GM21737 (cell line): ENCODE results near the gene CFAP61.

Experiments
- ATAC-seq: cut with Tn5 transposase; IDR thresholded peaks from one replicate; pipeline ENCODE4 v1.9.1; 2021; ENCODE audit warnings: mild to moderate bottlenecking, moderate library complexity; ENCODE audit not compliant: unreplicated experiment

The CFAP61 gene

GRCh38 chr20:20363434-20363798 is 311.1 kb downstream of the CFAP61 start:
- no peak for ATAC-seq

- ATAC-seq, result no peak
Observed at GRCh38 chr20:20363799-20364592, 311.7 kb downstream of the CFAP61 start.

- ATAC-seq, result no peak
Observed at GRCh38 chr20:20364593-20365479, 312.5 kb downstream of the CFAP61 start.

- no peak for ATAC-seq
Observed at GRCh38 chr20:20365480-20366161, 313.3 kb downstream of the CFAP61 start.

- no peak for ATAC-seq
Observed at GRCh38 chr20:20366551-20366875, 314.2 kb downstream of the CFAP61 start.

DNA sequence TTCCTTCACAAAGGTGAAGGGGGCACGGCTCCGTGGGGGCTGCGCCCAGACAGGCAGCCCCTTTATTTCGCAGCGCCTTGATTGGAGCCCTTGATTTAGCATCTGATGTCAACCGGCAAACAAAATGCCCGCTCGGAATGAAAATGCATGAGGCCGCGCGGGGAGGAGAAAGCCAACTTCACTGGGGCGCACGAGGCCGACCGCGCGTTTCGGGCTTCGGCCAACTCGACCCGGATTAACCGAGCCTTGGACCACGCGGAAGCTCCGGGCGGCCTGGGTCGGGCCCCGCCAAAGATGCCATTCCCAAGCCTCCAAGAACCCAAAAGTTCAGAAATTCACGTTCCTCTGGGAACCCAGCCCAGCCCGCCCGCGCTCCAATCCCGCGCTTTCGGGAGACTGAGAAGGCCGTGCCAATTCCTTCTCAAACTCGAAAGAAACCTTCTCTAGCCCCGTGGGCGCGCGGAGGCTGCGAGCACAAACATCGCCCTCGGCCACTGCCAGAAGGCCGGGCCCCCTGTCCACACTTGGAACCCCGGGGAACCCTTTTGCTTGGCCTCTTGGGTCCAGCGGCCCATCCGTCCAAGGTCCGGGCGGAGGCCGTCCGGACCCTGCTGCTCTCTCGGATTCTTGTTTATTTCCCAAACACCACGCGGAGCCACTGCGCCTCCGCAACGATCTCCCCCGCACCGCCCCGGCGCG is 314.7 kb downstream of the CFAP61 start:
- no peak for ATAC-seq

GRCh38 chr20:20367575-20368417 is 315.5 kb downstream of the CFAP61 start, which contains the start of gene INSM1:
TSS of gene INSM1 (plus strand) at chr20:20368104. CDS start at chr20:20368268, 164 bp downstream.
- ATAC-seq, result no peak

DNA sequence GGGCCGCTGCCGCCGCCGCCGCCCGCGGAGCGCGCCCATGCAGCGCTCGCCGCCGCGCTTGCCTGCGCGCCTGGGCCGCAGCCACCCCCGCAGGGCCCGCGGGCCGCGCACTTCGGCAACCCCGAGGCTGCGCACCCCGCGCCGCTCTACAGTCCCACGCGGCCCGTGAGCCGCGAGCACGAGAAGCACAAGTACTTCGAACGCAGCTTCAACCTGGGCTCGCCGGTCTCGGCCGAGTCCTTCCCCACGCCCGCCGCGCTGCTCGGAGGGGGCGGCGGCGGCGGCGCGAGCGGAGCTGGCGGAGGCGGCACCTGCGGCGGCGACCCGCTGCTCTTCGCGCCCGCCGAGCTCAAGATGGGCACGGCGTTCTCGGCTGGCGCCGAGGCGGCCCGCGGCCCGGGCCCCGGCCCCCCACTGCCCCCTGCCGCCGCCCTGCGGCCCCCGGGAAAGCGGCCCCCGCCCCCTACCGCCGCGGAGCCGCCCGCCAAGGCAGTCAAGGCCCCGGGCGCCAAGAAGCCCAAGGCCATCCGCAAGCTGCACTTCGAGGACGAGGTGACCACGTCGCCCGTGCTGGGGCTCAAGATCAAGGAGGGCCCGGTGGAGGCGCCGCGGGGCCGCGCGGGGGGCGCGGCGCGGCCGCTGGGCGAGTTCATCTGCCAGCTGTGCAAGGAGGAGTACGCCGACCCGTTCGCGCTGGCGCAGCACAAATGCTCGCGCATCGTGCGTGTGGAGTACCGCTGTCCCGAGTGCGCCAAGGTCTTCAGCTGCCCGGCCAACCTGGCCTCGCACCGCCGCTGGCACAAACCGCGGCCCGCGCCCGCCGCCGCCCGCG is 316.3 kb downstream of the CFAP61 start:
- no peak for ATAC-seq

DNA sequence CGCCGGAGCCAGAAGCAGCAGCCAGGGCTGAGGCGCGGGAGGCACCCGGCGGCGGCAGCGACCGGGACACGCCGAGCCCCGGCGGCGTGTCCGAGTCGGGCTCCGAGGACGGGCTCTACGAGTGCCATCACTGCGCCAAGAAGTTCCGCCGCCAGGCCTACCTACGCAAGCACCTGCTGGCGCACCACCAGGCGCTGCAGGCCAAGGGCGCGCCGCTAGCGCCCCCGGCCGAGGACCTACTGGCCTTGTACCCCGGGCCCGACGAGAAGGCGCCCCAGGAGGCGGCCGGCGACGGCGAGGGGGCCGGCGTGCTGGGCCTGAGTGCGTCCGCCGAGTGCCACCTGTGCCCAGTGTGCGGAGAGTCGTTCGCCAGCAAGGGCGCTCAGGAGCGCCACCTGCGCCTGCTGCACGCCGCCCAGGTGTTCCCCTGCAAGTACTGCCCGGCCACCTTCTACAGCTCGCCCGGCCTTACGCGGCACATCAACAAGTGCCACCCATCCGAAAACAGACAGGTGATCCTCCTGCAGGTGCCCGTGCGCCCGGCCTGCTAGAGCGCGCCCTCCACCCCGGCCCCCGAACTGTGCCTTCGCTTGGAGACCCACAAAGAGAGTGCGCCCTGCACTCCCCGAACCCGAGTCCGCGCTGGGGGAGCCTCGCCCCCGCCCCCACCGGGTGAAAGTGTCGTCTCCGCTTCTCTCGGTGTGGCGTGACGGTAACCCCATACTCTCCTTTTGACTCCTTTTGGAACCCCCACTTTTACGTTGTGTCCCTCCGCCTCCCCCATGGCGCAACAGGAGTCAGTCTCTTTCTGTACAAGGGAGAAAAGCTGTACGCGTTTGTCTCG is 317.1 kb downstream of the CFAP61 start:
- no peak for ATAC-seq

- ATAC-seq, result no peak
Observed at GRCh38 chr20:20370094-20370575, 317.8 kb downstream of the CFAP61 start.

- ATAC-seq, result no peak
Observed at GRCh38 chr20:20371083-20371482, 318.8 kb downstream of the CFAP61 start.

GRCh38 chr20:20371681-20372080 is 319.3 kb downstream of the CFAP61 start:
- ATAC-seq, result no peak

GRCh38 chr20:20373091-20373571 is 320.8 kb downstream of the CFAP61 start:
- no peak for ATAC-seq

GRCh38 chr20:20375862-20376261 is 323.5 kb downstream of the CFAP61 start:
- ATAC-seq, result no peak

GRCh38 chr20:20386192-20386591 is 333.9 kb downstream of the CFAP61 start:
- no peak for ATAC-seq

DNA sequence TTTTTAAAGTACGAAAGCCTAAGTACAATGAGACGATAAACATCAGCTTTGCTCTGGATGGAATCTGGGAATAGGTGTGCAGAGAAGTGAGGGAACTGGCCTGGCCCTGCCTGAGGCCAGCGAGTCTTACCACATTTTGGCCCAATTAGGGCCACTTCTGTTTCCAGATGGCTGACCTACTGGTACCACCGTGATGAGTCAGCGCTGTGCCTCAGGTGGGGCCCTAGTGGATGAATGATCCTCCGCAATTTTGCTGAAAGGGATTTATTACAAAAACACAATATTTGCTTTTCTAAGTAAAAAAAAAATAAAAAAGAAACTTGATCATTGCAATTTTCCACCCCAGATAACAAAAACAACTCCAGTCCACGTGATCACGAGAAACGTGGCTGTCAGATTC is 338.1 kb downstream of the CFAP61 start:
- no peak for ATAC-seq

- no peak for ATAC-seq
Observed at GRCh38 chr20:20391115-20391514, 338.8 kb downstream of the CFAP61 start.

DNA sequence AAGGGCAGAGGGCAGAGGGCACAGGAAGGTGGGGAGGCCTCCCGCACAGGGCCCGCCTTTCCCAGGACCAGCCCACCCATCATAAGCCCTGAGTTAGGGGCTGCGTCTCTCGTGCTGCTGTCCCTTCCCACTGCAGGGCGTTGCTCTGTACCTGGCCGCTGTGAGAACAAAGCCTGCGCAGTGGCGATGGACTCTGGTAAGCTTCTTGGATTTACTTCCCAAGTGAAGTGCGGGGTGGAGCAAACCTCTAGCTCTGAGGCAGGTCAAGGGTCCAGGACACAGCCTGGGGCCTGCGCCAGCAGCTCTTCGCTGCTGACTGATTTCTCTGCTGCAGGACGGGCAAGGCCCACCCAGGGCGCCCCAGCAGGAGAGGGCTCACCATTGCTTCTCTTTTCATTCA is 339.4 kb downstream of the CFAP61 start:
- no peak for ATAC-seq
